ENCODE results near the gene ADGRE1.

Gene ADGRE1

DNA sequence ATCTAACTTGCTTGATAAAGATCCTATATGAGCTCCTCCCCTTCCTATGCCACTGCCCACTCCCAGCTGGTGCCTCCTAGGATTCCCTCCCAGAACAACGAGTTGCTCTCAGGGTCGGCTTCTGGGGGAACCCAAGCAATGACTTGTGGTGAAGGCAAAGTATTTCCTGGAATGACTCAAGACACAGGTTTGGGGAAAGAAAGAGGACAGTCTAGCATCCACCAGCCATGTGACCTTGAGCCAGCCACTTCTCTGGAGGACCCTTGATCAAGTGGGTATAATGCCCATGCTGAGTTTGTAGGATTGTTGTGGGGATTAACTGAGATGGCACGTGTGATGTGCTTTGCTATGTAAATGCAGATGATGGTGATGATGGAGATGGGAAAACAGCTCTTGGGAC lies 100.9 kb downstream of the ADGRE1 start:
- CTCF ChIA-PET, result no interaction called here
- POLR2A ChIA-PET, result no interaction called here
- DNase-seq (ENCODE audit: extremely low spot score), result no peak
- TF ChIP-seq L3MBTL2 (conservative IDR thresholded peaks at IDR 0.05) (no peak), NFRKB (IDR thresholded peaks at IDR 0.05) (no peak), LEF1 (IDR thresholded peaks at IDR 0.05; ENCODE audit: borderline replicate concordance) (no peak), FOXA1 (IDR thresholded peaks at IDR 0.05) (no peak), ZNF384 (IDR thresholded peaks at IDR 0.05) (no peak), SUZ12 (IDR thresholded peaks at IDR 0.05) (no peak), BHLHE40 (IDR thresholded peaks at IDR 0.05; ENCODE audit: borderline replicate concordance) (no peak), SP1 (IDR thresholded peaks at IDR 0.05) (no peak), ELF4 (IDR thresholded peaks at IDR 0.05) (no peak), HDGF (IDR thresholded peaks at IDR 0.05; ENCODE audit: borderline replicate concordance) (no peak), FOXK2 (IDR thresholded peaks at IDR 0.05) (no peak), TARDBP (IDR thresholded peaks at IDR 0.05) (no peak), CTBP1 (IDR thresholded peaks at IDR 0.05; ENCODE audit: borderline replicate concordance) (no peak), FOXM1 (IDR thresholded peaks at IDR 0.05; ENCODE audit: borderline replicate concordance) (no peak), ARNT (IDR thresholded peaks at IDR 0.05) (no peak)
- TF ChIP-seq, protein P1, sequence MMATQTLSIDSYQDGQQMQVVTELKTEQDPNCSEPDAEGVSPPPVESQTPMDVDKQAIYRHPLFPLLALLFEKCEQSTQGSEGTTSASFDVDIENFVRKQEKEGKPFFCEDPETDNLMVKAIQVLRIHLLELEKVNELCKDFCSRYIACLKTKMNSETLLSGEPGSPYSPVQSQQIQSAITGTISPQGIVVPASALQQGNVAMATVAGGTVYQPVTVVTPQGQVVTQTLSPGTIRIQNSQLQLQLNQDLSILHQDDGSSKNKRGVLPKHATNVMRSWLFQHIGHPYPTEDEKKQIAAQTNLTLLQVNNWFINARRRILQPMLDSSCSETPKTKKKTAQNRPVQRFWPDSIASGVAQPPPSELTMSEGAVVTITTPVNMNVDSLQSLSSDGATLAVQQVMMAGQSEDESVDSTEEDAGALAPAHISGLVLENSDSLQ (IDR thresholded peaks at IDR 0.05), result no peak

Data from HEK293T (cell line).